GM18868 (cell line): Measurements from ENCODE around the gene KRTAP12-3.
"Not testable (repeated sequence)": the region's sequence is repeated elsewhere in the genome, so short reads cannot be mapped to it uniquely, and the experiment has no call there.

Source experiments
- ATAC-seq: cut with Tn5 transposase; IDR thresholded peaks from one replicate; pipeline ENCODE4 v1.9.1; 2021; ENCODE audit warnings: mild to moderate bottlenecking, moderate library complexity; ENCODE audit not compliant: unreplicated experiment

The KRTAP12-3 gene

DNA sequence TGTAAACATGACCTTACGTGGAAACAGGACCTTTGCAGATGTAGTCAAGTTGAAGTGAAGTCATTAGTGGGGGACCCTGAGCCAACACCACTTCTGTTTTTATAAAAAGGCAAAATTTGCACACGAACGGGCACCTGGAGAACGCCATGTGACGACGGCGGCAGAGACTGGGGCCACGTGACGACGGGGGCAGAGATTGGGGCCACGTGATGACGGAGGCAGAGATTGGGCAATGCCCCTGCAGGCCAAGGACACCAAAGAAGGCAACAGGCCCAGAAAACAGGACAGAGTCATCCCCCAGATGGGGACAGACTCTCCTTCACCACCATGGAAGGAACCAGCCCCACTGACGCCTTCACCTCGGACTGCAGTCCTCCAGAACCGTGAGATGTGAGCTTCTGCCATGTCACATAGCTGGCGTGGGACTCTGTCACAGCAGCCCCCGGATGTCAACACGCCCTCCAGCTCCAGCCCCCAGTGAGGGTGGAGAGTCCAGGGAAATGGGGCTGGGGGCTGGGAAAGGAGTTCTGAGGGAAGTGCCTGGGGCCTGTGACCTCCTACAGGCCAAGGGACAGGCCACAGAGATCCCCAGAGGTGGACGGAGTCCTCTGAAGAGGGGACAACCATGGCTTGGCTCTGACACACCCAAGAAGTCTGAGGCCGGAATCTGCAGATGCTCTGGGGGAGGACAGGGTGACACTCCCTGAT lies 7.3 kb upstream of the KRTAP12-3 start:
- ATAC-seq: no peak

DNA sequence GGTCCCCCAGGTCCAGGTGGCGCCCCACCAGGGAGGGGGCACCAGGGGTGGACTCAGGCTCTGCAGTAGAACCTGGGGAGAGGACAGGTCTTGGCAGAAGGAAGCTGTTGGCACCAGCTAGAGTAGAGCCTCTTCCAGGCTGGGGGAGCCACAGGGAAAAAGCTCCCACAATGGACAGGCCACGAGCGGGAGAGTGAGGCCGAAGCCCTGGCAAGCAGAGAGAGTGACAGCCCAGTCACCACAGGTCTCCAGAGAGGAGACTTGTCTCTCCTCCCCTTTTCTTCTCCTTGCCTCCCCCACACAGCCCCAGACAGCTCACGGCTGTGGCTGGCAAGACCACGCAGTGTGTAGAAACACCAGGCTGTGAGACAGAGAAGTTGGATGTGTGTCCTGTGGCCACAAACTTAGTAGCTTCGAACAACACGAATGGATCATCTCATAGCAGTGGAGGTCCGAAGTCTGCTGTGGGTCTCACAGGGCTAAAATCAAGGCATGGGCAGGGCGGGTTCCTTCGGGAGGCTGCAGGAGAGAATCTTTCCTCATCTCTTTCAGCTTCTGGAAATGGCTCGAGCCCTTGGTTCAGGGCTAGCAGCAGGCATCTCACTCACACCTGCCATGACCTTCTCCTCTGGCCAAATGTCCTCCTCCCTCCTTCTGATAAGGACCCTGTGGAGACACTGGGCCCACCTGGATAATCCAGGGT lies 6.6 kb upstream of the KRTAP12-3 start:
- no peak for ATAC-seq

DNA sequence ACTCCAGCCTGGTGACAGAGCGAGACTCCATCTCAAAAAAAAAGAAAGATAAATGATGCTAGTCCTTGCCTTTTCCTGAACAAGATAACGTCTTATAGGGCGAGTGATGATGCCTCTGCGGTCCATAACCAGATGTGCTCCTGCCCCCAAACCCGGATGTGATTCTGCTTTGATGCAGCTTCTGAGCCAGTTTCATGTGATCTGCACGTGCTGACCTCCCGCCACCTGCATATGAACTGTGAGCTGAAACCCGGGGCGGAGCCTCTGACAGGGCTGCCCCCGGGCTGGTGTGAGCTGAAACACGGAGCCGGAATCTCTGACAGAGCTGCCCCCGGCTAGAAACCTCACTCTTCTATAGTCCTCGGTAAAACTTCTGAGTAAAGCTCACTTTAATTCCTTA lies 4.6 kb upstream of the KRTAP12-3 start:
- ATAC-seq: no peak

DNA sequence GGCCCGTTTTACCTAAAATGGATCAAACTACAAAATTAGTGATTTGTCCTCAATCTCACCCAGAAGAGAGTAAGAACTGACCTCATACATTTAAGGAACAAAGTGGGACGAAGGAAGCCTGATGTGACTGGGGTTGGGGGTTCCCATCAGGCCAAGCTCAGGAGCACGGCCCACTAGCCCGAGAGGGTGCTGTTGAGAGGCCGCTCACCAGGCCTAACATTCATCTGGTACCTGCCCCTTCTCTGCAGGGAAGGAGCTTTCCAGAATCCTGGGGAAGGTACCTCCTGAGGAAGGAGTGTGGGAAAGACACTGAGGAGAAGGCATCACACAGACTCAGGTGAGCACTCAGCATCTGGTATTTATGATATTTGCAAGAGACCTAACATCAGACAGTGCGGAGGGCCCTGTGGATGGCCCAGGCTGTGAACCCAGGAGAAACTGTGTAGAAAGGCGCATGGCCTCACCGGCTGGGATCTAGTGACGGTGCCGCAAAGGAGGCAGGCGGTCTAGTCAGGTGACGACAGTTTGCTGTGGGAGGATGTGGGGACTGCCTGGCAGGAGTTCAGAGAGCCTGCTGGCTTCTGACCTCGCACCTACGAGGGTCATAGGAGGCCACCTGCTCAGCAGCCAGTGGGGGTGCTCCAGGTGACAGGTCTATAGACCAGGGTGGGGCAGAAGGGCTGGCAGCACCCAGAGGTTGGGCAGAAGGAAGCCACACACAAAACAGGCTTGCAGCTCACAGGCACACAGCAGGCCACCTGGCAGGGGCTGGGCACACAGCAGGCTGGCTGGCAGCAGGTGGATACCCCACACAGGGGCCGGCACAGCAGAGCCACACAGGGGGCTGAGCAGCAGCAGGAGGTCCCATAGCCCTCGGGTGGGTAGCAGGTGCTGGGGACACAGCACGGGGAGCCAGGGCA lies 3.8 kb upstream of the KRTAP12-3 start:
- ATAC-seq: no peak

DNA sequence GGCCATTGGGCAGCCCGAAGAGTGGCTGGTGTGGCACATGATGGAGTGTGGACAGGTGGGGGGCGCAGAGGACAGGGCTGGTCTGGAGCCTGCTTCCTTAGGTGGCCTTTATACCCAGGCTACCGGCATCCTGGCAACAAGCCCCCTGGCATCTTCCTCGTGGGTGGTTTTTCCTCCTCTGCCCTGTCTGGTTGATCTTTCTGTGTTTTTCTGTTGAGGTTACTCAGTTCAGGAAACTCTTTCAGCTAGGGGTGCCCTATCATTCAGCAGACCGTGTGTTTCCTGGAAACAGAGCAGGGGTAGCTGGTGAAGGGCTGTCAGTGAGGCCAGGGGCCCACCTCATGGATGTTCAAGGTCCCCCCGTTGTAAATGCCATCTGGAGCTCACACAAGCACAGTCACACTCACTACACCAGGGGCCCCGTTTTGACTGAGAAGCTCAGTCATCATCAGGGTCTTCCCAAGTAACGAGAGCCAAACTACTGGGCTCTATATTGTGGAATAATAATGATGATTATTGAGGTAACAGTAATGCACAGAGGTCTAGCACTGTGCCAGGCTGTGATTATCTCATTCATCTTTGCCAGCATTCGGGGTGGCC lies 3.1 kb upstream of the KRTAP12-3 start, which contains the start of gene KRTAP12-4:
Gene KRTAP12-4 (minus strand): TSS at position 84 of the 600 bp plus-strand sequence. CDS start 45 bp downstream, at position 39.
- ATAC-seq: no peak

DNA sequence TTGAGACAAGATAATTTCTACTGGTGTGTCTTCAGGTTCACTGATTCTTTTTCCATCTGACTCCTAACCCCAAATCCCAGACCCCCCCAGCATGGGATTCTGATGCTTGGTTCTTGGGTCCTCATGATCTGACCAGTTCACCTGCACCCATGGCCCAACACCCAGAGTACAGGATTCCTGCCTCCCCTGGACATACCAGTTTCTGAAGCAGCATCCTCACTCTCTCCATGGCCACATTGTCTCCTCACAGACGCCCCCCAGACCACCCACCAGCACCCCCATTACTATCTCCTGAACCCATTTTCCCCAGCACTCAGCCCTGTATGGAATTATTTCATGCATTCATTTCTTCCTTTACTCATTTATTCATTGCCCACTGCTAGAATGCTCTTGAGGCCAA lies 864 bp upstream of the KRTAP12-3 start:
- no peak for ATAC-seq

DNA sequence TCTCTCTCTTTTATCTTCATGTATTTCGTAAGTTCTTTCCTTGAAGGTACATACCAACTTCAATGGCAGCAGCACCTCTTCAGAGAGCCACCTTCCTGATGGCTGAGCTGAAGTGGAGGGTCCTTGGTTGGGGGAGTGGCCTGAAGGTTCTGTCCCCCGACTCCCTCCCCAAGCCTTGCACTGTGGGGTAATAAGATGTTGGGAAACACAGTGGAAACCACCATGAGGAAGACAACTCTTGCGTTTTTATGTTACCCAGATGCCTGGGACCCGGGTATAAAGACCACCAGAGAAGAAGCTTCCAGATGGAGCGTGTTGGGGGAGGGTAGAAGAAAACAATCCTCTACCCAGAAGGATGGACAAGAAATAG lies 794 bp downstream of the KRTAP12-3 start:
- no peak for ATAC-seq

DNA sequence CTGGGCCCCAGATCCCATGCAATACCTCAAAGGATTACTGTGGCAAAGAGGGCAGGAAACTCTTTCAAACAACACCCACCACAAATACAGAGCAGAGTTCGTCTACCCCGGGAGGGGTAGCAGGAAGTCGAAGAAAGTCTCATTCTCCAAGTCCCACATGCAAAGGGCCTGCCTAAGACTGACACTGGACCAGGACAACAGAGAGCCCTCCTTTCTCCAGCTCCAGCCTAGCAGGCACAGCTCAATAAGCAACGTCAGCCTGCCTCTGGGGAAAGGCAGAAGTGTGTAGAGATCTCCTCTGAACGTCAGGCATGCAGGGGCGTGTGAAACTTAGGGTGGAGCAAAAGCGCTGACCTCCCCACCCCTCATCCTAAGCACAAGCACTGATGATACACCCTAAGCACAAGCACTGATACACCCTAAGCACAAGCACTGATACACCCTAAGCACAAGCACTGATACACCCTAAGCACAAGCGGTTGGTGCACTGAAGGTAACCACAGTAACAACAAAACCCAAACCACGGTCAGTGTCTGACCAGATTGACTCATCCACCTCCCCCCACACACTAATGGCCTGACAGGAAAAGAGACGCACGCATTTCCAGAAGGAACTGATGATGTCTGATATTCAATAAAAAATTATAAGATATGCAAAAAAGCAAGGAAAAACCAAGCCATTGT lies 1.3 kb downstream of the KRTAP12-3 start:
- ATAC-seq: no peak

DNA sequence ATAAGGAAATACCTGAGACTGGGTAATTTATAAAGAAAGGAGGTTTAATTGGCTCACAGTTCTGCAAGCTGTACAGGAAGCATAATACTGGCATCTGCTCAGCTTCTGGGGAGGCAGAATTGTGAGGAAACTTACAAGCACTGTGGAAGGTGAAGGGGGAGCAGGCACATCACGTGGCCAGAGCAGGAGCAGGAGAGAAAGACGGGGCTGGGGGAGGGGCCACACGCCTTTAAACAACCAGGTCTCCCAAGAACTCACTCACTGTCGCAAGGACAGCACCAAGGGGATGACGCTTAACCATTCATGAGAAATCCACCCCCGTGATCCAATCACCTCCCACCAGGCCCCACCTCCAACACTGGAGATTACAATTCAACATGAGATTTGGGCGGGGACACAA lies 3.8 kb downstream of the KRTAP12-3 start:
- ATAC-seq: not testable (repeated sequence)

DNA sequence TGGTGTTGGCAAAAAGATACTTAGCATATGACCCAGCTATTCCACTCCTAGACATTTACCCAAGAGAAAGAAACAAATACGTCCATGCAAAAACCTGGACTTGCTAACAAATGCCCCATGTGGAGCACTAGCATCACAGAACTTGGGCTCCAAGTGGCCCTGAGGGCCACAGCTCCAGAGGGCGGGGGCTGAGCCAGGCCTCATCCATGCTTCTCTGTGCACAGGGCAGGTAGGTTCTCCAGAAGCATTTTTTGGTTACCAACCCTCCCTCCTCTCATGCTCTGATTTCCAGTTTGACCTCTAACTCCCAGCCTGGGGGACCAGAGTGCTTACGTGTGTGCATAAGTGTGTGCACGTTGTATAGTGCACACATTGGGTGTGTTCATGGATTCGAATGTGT lies 7.0 kb downstream of the KRTAP12-3 start:
- ATAC-seq: no peak

DNA sequence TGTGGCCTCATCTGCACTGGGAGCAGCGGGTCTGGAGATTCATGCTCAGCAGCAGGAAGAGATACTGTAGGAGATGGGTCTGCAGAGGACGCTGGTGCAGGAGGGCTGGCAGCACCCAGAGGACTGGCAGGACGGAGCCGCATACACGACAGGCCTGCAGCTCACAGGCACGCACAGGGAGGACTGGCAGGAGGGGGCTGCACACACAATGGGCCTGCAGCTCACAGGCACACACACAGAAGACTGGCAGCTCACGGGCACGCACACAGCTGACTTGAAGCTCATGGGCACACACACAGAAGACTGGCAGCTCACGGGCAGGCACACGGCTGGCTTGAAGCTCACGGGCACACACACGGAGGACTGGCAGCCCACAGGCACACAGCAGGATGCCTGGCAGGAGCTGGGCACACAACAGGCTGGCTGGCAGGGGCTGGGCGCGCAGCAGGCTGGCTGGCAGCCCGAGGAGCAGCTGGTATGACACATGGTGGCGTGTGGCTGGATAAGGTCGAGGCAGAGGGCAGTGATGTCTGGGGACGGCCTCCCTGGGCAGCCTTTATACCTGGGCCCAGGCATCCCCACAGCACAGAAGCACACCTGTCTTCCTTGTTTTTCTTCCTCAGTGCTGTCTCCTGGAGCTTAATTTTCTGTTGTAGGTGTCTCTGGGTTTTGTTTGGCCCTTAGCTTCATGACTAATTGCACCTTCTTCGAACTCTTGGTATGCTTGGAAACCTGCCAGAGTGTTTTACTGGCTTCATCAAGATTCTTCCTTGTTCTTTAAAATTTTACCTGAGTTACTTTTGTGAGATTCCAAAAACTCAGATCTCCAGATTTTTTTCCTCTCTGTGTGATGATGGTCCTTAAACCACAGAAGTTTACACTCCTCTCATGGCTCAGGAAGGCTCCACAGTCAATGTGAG lies 8.9 kb downstream of the KRTAP12-3 start, which contains the start of gene KRTAP12-2:
Gene KRTAP12-2 (minus strand): TSS at position 527 of the 920 bp plus-strand sequence. CDS start 41 bp downstream, at position 486.
- ATAC-seq: no peak

DNA sequence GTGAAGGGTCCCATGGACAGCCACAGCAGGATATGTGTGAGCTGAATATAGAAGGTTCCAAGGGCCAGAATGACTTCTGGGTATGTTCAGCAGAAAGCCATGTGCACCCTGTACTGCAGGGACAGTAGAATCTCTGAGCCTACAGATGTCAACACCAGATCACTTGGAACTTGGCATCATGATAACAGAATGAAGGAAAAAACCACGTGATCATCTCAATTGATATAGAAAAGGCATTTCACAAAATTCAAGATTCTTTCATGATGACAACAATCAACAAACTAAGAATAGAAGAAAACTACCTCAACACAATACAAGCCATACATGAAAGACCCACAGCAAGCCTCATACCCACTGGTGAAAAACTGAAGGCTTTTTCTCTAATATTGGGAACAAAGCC lies 9.9 kb downstream of the KRTAP12-3 start:
- ATAC-seq: no peak

DNA sequence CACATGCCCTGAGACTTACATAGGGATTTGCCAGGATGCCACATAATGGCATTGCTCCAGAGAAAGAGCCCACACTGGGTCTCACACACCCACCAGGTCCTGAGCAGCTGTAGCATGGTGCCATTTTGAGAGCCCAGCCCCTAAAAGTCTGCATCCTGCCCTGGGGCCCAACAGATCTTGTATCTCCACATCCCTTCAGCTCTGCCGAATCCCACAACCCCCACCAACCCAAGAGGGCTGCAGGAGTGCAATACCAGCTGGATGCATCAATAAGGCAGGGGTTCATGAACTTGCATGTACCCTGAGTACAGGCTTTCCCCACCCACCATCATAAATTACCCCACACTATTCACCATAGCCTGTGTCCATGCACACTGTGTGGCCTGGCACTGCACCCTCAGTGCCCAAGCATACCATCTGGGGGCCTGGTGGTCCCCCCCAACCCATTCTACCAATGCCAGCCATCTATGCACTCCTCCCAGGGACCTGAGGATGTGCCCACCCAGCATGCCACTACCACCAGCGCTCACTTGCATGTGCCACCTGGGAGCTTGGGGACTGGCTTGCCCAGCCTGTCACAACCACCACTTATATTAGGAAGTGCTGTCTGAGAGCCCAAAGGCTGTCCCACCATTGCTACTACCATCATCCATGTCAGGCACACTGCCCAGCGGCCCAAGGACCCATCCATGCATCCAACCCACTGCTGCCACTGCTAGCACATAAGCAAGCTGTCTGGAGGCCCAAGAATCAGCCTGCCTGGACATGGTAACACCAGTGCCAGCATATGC lies 13.1 kb downstream of the KRTAP12-3 start:
- no peak for ATAC-seq

DNA sequence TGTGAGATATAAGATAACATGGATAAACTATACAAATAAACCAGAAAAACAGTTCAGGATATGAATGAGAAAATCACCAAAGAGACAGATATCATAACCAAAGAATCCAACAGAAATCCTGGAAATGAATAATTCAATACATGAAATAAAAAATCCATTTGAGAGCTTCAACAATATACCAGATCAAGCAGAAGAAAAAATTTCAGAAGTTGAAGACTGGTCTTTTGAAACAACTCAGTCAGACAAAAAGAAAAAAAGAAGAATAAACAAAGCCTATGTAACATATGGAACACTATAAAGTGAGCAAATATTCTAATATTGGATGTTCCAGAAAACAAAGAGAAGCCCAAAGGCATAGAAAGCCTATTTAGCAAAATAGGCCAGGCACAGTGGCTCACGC lies 14.2 kb downstream of the KRTAP12-3 start:
- no peak for ATAC-seq

DNA sequence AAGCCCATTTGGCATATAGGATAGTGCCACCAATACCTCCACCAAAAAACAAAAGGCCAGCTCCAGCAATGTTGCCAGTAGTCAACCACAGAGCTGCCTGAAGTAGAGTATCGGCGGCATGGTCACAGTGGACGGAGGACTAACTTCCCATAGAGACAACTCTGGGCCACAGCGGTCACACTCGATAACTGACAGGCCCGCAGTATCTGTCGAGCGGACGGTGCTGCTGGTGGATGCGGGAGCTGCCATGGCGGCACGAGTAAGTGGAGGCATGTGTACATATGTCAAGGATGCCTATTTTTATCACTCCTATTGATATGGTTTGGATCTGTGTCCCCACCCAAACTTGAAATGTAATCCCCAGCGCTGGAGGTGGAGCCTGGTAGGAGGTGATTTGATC lies 20.1 kb downstream of the KRTAP12-3 start:
- ATAC-seq: no peak

DNA sequence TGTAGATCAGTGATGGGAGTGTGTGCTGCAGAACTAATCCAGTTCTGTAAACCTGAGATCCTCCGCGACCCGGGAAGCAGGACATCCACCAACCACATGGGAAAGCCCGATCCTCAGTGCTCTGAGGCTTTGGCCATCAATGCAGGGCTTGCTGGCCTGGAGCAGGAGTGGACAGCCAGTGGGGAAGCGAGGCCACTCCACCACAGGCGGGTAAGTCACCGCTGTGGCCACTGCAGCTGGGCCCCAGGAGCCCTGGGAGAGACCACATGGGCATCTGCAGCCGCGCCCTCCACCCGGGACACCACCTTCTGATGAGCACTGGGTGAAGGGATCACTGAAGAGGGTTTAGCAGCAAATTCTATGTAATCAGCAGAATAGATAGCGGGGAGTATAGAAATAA lies 23.4 kb downstream of the KRTAP12-3 start:
- ATAC-seq: no peak

DNA sequence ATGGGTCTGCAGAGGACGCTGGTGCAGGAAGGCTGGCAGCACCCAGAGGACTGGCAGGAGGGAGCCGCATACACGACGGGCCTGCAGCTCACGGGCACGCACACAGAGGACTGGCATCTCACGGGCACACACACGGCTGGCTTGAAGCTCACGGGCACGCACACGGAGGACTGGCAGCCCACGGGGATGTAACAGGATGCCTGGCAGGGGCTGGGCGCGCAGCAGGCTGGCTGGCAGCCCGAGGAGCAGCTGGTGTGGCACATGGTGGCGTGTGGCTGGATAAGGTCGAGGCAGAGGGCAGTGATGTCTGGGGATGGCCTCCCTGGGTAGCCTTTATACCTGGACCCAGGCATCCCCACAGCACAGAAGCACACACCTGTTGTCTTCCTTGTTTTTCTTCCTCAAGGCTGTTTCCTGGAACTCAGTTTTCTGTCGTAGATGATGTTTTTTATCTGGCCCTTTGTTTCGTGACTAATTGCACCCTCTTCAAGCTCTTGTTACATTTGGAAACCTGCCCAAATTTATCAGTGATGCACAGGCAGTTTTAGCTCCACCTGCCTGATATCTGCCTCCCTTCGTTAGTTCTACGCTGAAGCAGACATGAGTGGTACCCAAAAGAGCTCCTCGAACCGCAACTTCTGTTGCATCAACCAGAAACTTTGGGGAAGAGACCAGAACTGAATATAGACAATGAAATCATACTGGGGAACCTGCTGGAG lies 24.3 kb downstream of the KRTAP12-3 start, which contains the start of gene KRTAP12-1:
Gene KRTAP12-1 (minus strand): TSS at position 303 of the 719 bp plus-strand sequence. CDS start 40 bp downstream, at position 263.
- ATAC-seq: no peak
